ENCODE measurements around the gene HNRNPUL1.

- TF ChIP-seq CREB1 (CRISPR knock-in tag; IDR thresholded peaks at IDR 0.05; ENCODE audit: low read depth) (no peak), CTCF (conservative IDR thresholded peaks at IDR 0.05; ENCODE audit: low read depth in 2 of 2) (no peak), POLR2AphosphoS5 (IDR thresholded peaks at IDR 0.05; ENCODE audit: low read depth) (no peak), EZH2phosphoT487 (IDR thresholded peaks at IDR 0.05; ENCODE audit: unreplicated experiment) (no peak), EZH2 (IDR thresholded peaks at IDR 0.05; ENCODE audit: low read depth, unreplicated experiment) (no peak), STAT1 (IDR thresholded peaks at IDR 0.05; ENCODE audit: unreplicated experiment) (no peak), REST (IDR thresholded peaks at IDR 0.05; ENCODE audit: unreplicated experiment) (no peak), ZNF462 (CRISPR knock-in tag; IDR thresholded peaks at IDR 0.05) (no peak), ZNF114 (CRISPR knock-in tag; IDR thresholded peaks at IDR 0.05) (no peak), NANOG (IDR thresholded peaks at IDR 0.05; ENCODE audit: borderline replicate concordance) (no peak), JUNB (IDR thresholded peaks at IDR 0.05; ENCODE audit: unreplicated experiment) (no peak), ETS1 (IDR thresholded peaks at IDR 0.05) (no peak)
Observed at GRCh38 chr19:41352279-41352608, 88.1 kb downstream of the HNRNPUL1 start.
